ENCODE measurements around the gene RCC1. TPM values are rescaled to one million over a fixed set of nuclear protein-coding genes. Genes with fewer than 3 reads are reported as not detected.
"Not testable (repeated sequence)": the region's sequence is repeated elsewhere in the genome, so short reads cannot be mapped to it uniquely, and the experiment has no call there.

RCC1 gene
- total and polyA plus RNA-seq, 8 donors: 5.4 to 18.5 (median 11.9) TPM

DNA sequence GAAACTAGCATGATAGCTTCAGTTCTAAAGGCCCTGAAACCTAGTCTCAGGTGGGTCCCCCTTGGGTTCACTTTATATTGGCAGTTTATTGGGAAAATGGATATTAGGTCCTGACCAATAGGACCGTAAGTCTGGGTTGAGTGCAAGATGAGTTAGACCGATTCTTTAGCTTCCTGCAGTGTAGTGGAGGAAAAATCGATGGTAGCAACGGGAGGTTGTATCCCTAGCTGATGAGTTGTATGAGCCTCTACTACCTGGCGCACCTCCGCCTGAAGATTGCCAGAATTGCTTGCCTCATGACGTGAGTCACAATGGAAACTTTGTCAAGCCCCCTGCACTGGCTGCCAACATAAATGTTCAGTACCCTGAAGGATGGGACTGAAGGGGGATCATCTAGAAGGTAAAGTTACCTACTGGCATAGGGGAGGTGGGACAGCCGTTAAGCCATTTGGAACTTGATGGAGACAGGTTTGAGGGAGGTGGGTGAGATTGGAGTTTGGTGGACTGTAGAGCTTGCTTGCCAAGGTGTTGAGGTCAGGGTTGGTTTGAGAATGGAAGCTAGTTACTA lies 3.9 kb downstream of the RCC1 start:
- 60 to 65% methylated on average over 8 of the region's 8 CpGs for WGBS, 2 donors
- ATAC-seq (no peak), FAIRE-seq (no peak), DNase-seq (peak in 1 of 6 donors; percentile 38)
- Histone ChIP-seq H3K27me3 (no peaks in the 10 kb centered on the region), H3K27ac (no peak overlapping the region), H3K4me1 (peaks cover 10 to 28% (median 20%) of the 10 kb centered on the region in 3 donors), H3K9me3 (no peaks in the 10 kb centered on the region), H3K36me3 (peaks cover 0 to 30% (median 16%) of the 10 kb centered on the region in 3 donors), H3K4me3 (peak overlapping the region in 1 of 4 donors; percentile 89)
- no peak for TF ChIP-seq CTCF (IDR thresholded peaks at IDR 0.05)
- intact Hi-C loops (cut with DNase I): no loop called here

DNA sequence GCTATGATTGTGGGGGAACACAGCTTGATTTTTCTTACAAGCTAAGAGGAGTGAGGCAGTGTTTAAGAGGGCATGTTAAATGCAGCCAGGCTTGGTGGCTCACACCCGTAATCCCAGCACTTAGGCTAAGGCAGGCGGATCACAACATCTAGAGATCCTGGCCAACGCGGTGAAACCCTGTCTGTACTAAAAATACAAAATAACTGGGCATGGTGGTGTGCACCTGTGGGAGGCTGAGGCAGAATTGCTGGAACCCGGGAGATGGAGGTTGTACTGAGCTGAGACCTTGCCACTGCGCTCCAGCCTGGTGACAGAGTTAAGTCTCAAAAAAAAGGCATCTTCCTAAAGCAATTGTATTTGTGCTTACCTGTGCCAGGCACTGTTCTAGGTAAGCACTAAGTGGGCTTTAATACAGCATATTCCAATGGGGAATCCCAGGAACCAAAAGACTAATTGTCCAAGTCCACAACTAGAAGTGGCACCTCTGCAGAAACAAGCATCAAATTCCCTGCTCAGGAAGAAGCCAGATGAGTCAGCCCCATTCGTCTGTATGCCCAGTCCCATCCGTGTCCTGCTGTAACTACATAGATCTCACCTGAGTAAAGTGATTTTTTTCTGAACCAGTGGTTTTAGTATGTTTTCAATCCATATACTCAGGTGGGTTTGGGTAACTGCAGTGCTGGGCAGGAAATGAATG lies 4.6 kb downstream of the RCC1 start:
- ATAC-seq: no peak
- intact Hi-C loops (cut with DNase I): no loop called here
- peaks cover 10 to 24% (median 20%) of the 10 kb centered on the region in 3 donors for H3K4me1 ChIP-seq
- no peak overlapping the region for H3K27ac ChIP-seq
- TF ChIP-seq CTCF (IDR thresholded peaks at IDR 0.05): no peak
- 73 to 76% methylated on average over 8 of the region's 8 CpGs for WGBS, 2 donors
- no peaks in the 10 kb centered on the region for H3K9me3 ChIP-seq
- peaks cover 0 to 30% (median 16%) of the 10 kb centered on the region in 3 donors for H3K36me3 ChIP-seq
- no peak for FAIRE-seq
- H3K4me3 ChIP-seq: peak overlapping the region in 1 of 4 donors; percentile 89
- peak in 1 of 6 donors; percentile 21 for DNase-seq
- no peaks in the 10 kb centered on the region for H3K27me3 ChIP-seq

DNA sequence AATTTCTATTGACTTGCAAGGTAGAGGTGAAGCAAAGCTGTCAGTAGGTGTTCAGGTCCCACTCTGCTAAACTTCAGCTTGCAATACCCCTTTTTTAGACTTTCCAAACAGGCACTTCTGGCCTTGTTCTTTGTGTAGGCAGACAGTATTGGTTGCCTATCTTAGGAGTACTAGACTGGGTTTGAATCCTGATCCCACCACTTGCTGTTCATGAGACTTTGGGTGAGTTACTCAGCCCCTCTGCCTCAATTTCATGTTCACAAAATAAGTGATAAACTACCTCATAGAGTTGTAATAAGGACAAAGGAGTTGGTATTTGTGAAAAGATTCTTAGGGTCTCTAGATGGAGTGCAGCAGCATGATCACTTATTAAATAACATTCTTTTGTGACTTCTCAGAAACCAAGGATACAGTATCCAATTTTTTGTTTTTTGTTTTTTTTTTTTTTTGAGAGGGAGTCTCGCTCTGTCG lies 5.2 kb downstream of the RCC1 start:
- Histone ChIP-seq H3K36me3 (peaks cover 0 to 30% (median 16%) of the 10 kb centered on the region in 3 donors), H3K4me1 (peaks cover 10 to 24% (median 20%) of the 10 kb centered on the region in 3 donors), H3K9me3 (no peaks in the 10 kb centered on the region), H3K27ac (no peak overlapping the region), H3K4me3 (no peak overlapping the region), H3K27me3 (no peaks in the 10 kb centered on the region)
- no peak for TF ChIP-seq CTCF (IDR thresholded peaks at IDR 0.05)
- no peak for ATAC-seq
- WGBS, 2 donors: 82 to 100% methylated on average over 2 of the region's 2 CpGs
- FAIRE-seq: no peak
- intact Hi-C loops (cut with DNase I): no loop called here
- DNase-seq: no peak

- DNase-seq: no peak
- Histone ChIP-seq H3K4me3 (no peak overlapping the region), H3K27ac (no peak overlapping the region), H3K9me3 (no peaks in the 10 kb centered on the region), H3K4me1 (peaks cover 10 to 24% (median 20%) of the 10 kb centered on the region in 3 donors), H3K27me3 (no peaks in the 10 kb centered on the region), H3K36me3 (peaks cover 0 to 30% (median 16%) of the 10 kb centered on the region in 3 donors)
- WGBS, 2 donors: 90 to 92% methylated on average over 7 of the region's 7 CpGs
- no peak for ATAC-seq
- FAIRE-seq: no peak
- intact Hi-C loops (cut with DNase I): no loop called here
- no peak for TF ChIP-seq CTCF (IDR thresholded peaks at IDR 0.05)
Measured at GRCh38 chr1:28512058-28512611, 6.3 kb downstream of the RCC1 start.

DNA sequence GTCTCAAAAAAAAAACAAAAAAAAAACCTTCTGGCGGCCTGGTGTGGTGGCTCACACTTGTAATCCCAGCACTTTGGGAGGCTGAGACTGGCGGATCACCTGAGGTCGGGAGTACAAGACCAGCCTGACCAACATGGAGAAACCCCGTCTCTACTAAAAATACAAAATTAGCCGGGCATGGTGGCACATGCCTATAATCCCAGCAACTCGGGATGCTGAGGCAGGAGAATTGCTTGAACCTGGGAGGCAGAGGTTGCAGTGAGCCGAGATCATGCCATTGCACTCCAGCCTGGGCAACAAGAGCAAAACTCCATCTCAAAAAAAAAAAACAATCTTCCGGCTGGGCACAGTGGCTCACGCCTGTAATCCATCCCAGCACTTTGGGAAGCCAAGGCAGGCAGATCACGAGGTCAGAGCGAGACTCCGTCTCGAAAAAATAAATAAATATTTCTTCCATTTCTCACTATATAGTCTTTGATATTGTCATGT lies 8.6 kb downstream of the RCC1 start:
- ATAC-seq; H3K27me3 ChIP-seq; H3K4me3 ChIP-seq; intact Hi-C loops (cut with DNase I); FAIRE-seq; H3K27ac ChIP-seq; H3K9me3 ChIP-seq; DNase-seq: not testable (repeated sequence)
- peaks cover 0 to 14% (median 3%) of the 10 kb centered on the region in 3 donors for H3K4me1 ChIP-seq
- peaks cover 0 to 21% (median 14%) of the 10 kb centered on the region in 3 donors for H3K36me3 ChIP-seq
- 94% methylated on average over 13 of the region's 13 CpGs for WGBS, 2 donors

All from pancreas (tissue), 10 donors.